Osteocyte (in vitro differentiated cells): Measurements from ENCODE around the gene ITIH5. TPM values are rescaled to one million over a fixed set of nuclear protein-coding genes. Genes with fewer than 3 reads are reported as not detected.

Experiments used
- DNase-seq: peaks from one replicate; pipeline ENCODE4 v3.0.0; 2021; ENCODE audit warnings: mixed read lengths; ENCODE audit not compliant: unreplicated experiment; ENCODE audit errors: extremely low spot score
- H3K27ac Mint-ChIP-seq: one replicate; pipeline ENCODE4 v1.8.0; 2021; ENCODE audit warnings: mild to moderate bottlenecking, mixed read lengths; ENCODE audit not compliant: unreplicated experiment
- H3K27me3 Mint-ChIP-seq: one replicate; pipeline ENCODE4 v1.8.0; 2021; ENCODE audit warnings: mixed read lengths; ENCODE audit not compliant: unreplicated experiment
- H3K36me3 Mint-ChIP-seq: one replicate; pipeline ENCODE4 v1.8.0; 2021; ENCODE audit warnings: mixed read lengths; ENCODE audit not compliant: unreplicated experiment
- H3K4me1 Mint-ChIP-seq: one replicate; pipeline ENCODE4 v1.8.0; 2021; ENCODE audit warnings: mixed read lengths; ENCODE audit not compliant: unreplicated experiment
- H3K4me3 Mint-ChIP-seq: one replicate; pipeline ENCODE4 v1.8.0; 2021; ENCODE audit warnings: mild to moderate bottlenecking, moderate library complexity, mixed read lengths; ENCODE audit not compliant: unreplicated experiment
- H3K9me3 Mint-ChIP-seq: one replicate; pipeline ENCODE4 v1.8.0; 2021; ENCODE audit warnings: mixed read lengths; ENCODE audit not compliant: unreplicated experiment
- total RNA-seq: library from RNA; stranded (reverse); gene quantifications from 2 replicates; pipeline ENCODE4 v1.2.1, GENCODE V29; 2021
- TF ChIP-seq, protein P1 (sequence below): fragments of 200-600 bp; sonication (generic); IDR thresholded peaks from 2 replicates; pipeline ENCODE4 v1.5.0; 2021; ENCODE audit warnings: antibody characterized with exemption, mild to moderate bottlenecking, moderate library complexity

The ITIH5 gene
- total RNA-seq, 1 donor from 2014 or later: 0.35 TPM

DNA sequence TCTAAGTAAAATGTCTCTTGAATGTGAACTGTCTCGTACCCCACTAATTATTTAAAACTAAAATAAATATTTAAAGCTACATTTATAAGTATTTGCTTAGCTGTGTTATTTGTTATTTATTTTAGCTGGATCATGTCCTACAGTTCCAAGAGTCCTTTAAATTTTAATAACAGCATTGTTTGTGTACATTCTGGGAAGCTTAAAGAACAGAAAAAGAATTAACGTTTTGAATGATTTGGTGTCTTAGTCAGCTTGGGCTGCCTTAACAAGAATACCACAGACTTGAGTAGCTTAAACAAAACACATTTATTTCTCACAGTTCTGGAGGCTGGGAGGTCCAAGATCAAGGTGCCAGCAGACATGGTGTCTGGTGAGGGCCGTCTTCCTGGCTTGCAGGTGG lies 107.4 kb downstream of the ITIH5 start:
- Mint-ChIP-seq H3K36me3 (no peaks in the 10 kb centered on the region), H3K4me1 (no peaks in the 10 kb centered on the region), H3K27me3 (peaks cover 15% of the 10 kb centered on the region), H3K27ac (no peak overlapping the region), H3K9me3 (no peaks in the 10 kb centered on the region), H3K4me3 (no peak overlapping the region)
- TF ChIP-seq, protein P1, sequence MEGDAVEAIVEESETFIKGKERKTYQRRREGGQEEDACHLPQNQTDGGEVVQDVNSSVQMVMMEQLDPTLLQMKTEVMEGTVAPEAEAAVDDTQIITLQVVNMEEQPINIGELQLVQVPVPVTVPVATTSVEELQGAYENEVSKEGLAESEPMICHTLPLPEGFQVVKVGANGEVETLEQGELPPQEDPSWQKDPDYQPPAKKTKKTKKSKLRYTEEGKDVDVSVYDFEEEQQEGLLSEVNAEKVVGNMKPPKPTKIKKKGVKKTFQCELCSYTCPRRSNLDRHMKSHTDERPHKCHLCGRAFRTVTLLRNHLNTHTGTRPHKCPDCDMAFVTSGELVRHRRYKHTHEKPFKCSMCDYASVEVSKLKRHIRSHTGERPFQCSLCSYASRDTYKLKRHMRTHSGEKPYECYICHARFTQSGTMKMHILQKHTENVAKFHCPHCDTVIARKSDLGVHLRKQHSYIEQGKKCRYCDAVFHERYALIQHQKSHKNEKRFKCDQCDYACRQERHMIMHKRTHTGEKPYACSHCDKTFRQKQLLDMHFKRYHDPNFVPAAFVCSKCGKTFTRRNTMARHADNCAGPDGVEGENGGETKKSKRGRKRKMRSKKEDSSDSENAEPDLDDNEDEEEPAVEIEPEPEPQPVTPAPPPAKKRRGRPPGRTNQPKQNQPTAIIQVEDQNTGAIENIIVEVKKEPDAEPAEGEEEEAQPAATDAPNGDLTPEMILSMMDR: no peak
- DNase-seq: no peak

DNA sequence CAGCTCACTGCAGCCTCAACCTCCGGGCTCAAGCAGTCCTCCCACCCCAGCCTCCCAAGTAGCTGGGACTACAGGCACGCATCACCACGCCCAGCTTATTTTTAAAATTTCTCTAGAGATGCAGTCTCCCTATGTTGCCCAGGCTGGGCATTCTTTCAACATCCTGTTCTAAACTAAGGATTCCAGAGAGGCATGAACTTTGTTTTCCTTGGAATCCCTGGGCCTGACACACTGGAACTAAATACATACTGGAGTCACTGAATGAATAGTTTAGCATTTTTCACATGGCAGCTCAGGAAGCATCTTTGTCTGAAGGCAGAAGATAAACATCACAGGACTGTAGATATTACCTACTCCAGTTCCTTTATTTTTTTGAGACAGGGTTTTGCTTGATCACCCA lies 108.7 kb downstream of the ITIH5 start:
- H3K36me3 Mint-ChIP-seq: no peaks in the 10 kb centered on the region
- peaks cover 14% of the 10 kb centered on the region for H3K27me3 Mint-ChIP-seq
- DNase-seq: no peak
- H3K4me1 Mint-ChIP-seq: no peaks in the 10 kb centered on the region
- TF ChIP-seq, protein P1: no peak
- H3K9me3 Mint-ChIP-seq: no peaks in the 10 kb centered on the region
- no peak overlapping the region for H3K27ac Mint-ChIP-seq
- H3K4me3 Mint-ChIP-seq: no peak overlapping the region

DNA sequence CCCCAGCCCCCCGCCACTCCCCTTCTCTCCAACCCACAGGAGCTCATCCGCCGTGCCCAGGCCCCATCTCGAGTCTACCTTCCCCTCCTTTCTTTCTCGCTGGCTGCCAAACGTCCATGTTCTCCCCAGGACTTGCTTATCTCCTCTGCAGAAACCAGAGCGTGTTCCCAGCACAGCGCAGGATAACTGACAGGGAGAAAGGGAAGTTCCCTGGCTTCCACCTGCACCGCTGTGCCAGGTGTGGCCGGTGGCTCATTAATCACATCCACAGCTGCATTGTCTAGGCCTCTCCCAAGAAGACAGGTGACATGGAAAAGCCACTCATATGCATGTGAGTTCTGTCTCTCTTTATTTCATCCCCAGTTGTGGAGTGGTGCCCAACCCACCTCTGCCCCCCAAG lies 113.2 kb downstream of the ITIH5 start:
- Mint-ChIP-seq H3K27ac (no peak overlapping the region), H3K27me3 (peaks cover 10% of the 10 kb centered on the region), H3K4me1 (no peaks in the 10 kb centered on the region), H3K4me3 (no peak overlapping the region), H3K36me3 (no peaks in the 10 kb centered on the region), H3K9me3 (no peaks in the 10 kb centered on the region)
- TF ChIP-seq, protein P1: no peak
- DNase-seq: no peak

DNA sequence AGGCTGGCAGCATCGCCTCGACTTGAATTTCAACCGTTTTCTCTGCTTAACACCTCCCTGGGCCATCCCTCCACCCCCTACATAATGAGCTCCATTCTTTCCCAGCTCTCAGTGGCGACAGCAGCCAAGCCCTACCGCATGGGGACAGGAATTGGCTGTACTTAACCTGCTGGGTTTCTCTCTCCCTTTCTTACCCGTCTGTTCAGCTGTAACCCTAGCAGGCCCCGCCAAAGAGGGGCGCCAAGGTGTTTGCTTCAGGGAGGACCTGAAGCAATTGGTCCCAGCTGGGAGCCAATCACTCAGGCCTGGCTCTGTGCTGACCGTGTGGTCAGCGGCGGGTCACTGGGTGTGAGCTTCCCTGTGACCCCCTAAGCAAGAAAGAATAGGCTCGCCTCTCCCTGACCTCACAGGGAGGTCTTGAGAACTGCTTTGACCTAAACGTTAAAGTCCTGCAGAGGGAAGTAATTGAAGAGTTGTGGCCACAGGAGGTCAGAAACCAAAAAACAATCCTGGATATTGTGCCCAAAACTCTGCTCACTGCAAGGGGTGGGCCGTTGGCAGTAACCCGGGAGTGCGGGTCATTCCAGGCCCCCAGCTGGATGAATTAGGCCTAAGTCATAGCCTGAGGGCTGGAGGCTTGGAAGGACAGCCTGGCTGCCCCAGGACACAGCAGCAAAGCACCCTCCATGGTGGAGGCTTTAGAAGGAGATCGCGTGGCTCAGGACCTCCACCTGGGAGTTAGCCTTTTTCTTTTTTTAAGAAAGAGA lies 114.6 kb downstream of the ITIH5 start:
- Mint-ChIP-seq H3K27ac (no peak overlapping the region), H3K4me1 (no peaks in the 10 kb centered on the region), H3K27me3 (peaks cover 10% of the 10 kb centered on the region), H3K4me3 (no peak overlapping the region), H3K36me3 (no peaks in the 10 kb centered on the region), H3K9me3 (no peaks in the 10 kb centered on the region)
- TF ChIP-seq, protein P1: no peak
- no peak for DNase-seq

DNA sequence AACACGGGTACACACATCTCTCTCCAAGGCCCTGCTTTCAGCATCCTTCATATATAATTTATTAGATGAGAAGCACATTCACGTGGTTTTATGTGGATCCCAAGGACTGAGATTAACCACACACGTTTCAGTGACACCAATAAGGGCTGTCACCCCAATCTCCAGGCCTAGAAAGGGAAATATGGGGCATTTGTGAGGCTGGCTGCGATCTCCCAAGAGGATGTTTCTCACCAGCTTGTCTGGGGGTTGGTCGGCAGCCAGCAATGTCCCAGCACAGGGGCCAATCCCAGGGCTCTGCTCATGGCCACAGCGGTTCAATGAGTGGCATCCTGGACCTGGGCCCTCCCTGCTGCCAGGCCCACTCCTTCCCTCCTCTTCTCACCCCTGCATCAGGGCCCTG lies 115.5 kb downstream of the ITIH5 start:
- TF ChIP-seq, protein P1: no peak
- no peak for DNase-seq
- no peaks in the 10 kb centered on the region for H3K36me3 Mint-ChIP-seq
- H3K27me3 Mint-ChIP-seq: peaks cover 10% of the 10 kb centered on the region
- no peaks in the 10 kb centered on the region for H3K4me1 Mint-ChIP-seq
- no peaks in the 10 kb centered on the region for H3K9me3 Mint-ChIP-seq
- H3K4me3 Mint-ChIP-seq: no peak overlapping the region
- no peak overlapping the region for H3K27ac Mint-ChIP-seq
